Osteoblast (primary cell): ENCODE results near the gene SLC25A17. TPM values are rescaled to one million over a fixed set of nuclear protein-coding genes. Genes with fewer than 3 reads are reported as not detected.

Source experiments
- DNase-seq: peaks from one replicate; pipeline ENCODE4 v3.0.0; 2011; ENCODE audit warnings: low spot score, mixed read lengths; ENCODE audit not compliant: insufficient read length; ENCODE audit errors: missing footprints
- H2AFZ ChIP-seq: 2 replicates; pipeline ENCODE4 v1.6.0; 2011; ENCODE audit warnings: mild to moderate bottlenecking, low read length
- H3K27ac ChIP-seq: 2 replicates; pipeline ENCODE4 v1.5.1; 2011; ENCODE audit warnings: mild to moderate bottlenecking, low read depth, low read length, moderate library complexity
- H3K27me3 ChIP-seq: 2 replicates; pipeline ENCODE4 v1.6.0; 2012; ENCODE audit warnings: mild to moderate bottlenecking, control low read depth, inconsistent platforms, low read length, moderate library complexity; ENCODE audit not compliant: insufficient read depth
- H3K36me3 ChIP-seq: 2 replicates; pipeline ENCODE4 v1.5.1; 2011; ENCODE audit warnings: mild to moderate bottlenecking, low read length, control low read depth, moderate library complexity; ENCODE audit not compliant: insufficient read depth
- H3K4me1 ChIP-seq: 2 replicates; pipeline ENCODE4 v1.5.1; 2011; ENCODE audit warnings: mild to moderate bottlenecking, low read length, control low read depth, moderate library complexity; ENCODE audit not compliant: insufficient read depth
- H3K4me2 ChIP-seq: 2 replicates; pipeline ENCODE4 v1.6.0; 2011; ENCODE audit warnings: mild to moderate bottlenecking, low read length; ENCODE audit not compliant: insufficient read depth
- H3K4me3 ChIP-seq: fragments of 200-600 bp; sonication (generic); 3 replicates; pipeline ENCODE4 v1.5.1; 2012; ENCODE audit warnings: mild to moderate bottlenecking, low read length, inconsistent platforms; ENCODE audit not compliant: insufficient read depth
- H3K79me2 ChIP-seq: 2 replicates; pipeline ENCODE4 v1.6.0; 2012; ENCODE audit warnings: mild to moderate bottlenecking, low read length, control low read depth, inconsistent platforms; ENCODE audit not compliant: insufficient read depth
- H3K9me3 ChIP-seq: 2 replicates; pipeline ENCODE4 v1.5.1; 2011; ENCODE audit warnings: low read depth, low read length, control low read depth
- H4K20me1 ChIP-seq: 2 replicates; pipeline ENCODE4 v1.6.0; 2012; ENCODE audit warnings: mild to moderate bottlenecking, low read length, control low read depth; ENCODE audit not compliant: insufficient read depth
- total RNA-seq: library from RNA; depleted of rRNA; stranded (reverse); fragments of >200 nt; gene quantifications from 2 replicates; pipeline ENCODE4 v1.2.3, GENCODE V29; 2012
- TF ChIP-seq, protein P1 (sequence below): IDR thresholded peaks from 2 replicates; pipeline ENCODE4 v1.5.1; 2011; ENCODE audit warnings: mild to moderate bottlenecking, low read depth, low read length, moderate library complexity; ENCODE audit errors: extremely low read depth

SLC25A17 gene
- total RNA-seq, 1 donor, result 16.3 TPM

- H3K36me3 ChIP-seq, result peaks cover 14% of the 10 kb centered on the region
- no peak within 1 kb of the TSS for H3K27ac ChIP-seq
- no peak for DNase-seq
- H4K20me1 ChIP-seq, result no peaks in the 10 kb centered on the region
- H3K27me3 ChIP-seq, result no peaks in the 10 kb centered on the region
- peaks cover 14% of the 10 kb centered on the region for H3K4me1 ChIP-seq
- no peak within 1 kb of the TSS for H2AFZ ChIP-seq
- TF ChIP-seq, protein P1, sequence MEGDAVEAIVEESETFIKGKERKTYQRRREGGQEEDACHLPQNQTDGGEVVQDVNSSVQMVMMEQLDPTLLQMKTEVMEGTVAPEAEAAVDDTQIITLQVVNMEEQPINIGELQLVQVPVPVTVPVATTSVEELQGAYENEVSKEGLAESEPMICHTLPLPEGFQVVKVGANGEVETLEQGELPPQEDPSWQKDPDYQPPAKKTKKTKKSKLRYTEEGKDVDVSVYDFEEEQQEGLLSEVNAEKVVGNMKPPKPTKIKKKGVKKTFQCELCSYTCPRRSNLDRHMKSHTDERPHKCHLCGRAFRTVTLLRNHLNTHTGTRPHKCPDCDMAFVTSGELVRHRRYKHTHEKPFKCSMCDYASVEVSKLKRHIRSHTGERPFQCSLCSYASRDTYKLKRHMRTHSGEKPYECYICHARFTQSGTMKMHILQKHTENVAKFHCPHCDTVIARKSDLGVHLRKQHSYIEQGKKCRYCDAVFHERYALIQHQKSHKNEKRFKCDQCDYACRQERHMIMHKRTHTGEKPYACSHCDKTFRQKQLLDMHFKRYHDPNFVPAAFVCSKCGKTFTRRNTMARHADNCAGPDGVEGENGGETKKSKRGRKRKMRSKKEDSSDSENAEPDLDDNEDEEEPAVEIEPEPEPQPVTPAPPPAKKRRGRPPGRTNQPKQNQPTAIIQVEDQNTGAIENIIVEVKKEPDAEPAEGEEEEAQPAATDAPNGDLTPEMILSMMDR, result no peak
- H3K4me3 ChIP-seq, result no peak within 1 kb of the TSS
- H3K9me3 ChIP-seq, result no peaks in the 10 kb centered on the region
- H3K4me2 ChIP-seq, result no peak within 1 kb of the TSS
- H3K79me2 ChIP-seq, result peaks cover 97% of the 10 kb centered on the region
Measured at GRCh38 chr22:40862013-40862412, 42.9 kb upstream of the SLC25A17 start, which contains the start of gene DNAJB7. Gene DNAJB7, minus strand, starts transcription at chr22:40862113. Its CDS starts 119 bp downstream, at chr22:40861994.

DNA sequence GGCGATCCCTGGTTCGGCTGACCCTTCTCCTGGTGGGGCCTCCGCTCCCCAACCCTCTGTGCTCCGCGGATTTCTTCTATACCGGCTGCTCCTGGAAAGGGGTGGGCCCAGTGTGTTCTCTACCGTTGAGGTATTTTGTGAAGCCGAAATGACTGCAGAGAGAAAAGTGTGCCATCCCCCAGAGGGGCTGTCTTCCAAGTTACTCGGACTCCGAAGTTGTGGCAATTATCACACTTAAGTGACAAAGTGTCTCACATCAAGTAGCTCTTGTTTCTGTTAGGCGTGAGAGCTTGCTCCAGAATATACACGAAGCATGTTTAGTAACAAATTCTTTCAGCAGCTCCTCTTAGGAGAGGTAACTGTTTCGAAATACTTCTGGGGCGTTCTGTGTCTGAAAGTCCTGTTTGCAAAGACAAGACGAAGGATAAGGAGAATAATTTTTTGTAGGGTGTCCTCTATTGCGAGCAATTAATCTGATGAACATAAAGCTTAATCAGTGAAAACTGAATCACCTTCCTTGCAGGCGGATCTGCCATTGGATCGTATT is 38.2 kb upstream of the SLC25A17 start:
- Histone ChIP-seq H2AFZ (peak overlapping the region; percentile 95), H3K27ac (peak overlapping the region; percentile 97), H3K4me3 (peak overlapping the region; percentile 98), H3K9me3 (no peaks in the 10 kb centered on the region), H3K4me2 (peak overlapping the region; percentile 98), H4K20me1 (peaks cover 13% of the 10 kb centered on the region), H3K27me3 (no peaks in the 10 kb centered on the region), H3K79me2 (peaks cover 94% of the 10 kb centered on the region), H3K36me3 (peaks cover 8% of the 10 kb centered on the region), H3K4me1 (peaks cover 39% of the 10 kb centered on the region)
- TF ChIP-seq, protein P1, result no peak
- DNase-seq, result no peak

GRCh38 chr22:40856513-40857308 is 37.6 kb upstream of the SLC25A17 start, which contains the start of the genes ST13 and XPNPEP3:
Gene ST13, minus strand, starts transcription at chr22:40856639. Its CDS starts 99 bp downstream, at chr22:40856540.
Gene XPNPEP3, plus strand, starts transcription at chr22:40857148. Its CDS starts 34 bp downstream, at chr22:40857182.
- Histone ChIP-seq H4K20me1 (peaks cover 16% of the 10 kb centered on the region), H3K79me2 (peaks cover 94% of the 10 kb centered on the region), H3K27ac (peak within 1 kb of the TSS; percentile 97), H3K9me3 (no peaks in the 10 kb centered on the region), H2AFZ (peak within 1 kb of the TSS; percentile 95), H3K27me3 (no peaks in the 10 kb centered on the region), H3K4me3 (peak within 1 kb of the TSS; percentile 98), H3K36me3 (peaks cover 1% of the 10 kb centered on the region), H3K4me2 (peak within 1 kb of the TSS; percentile 98), H3K4me1 (peaks cover 39% of the 10 kb centered on the region)
- TF ChIP-seq, protein P1, result peak; percentile 25
- peak; percentile 96 for DNase-seq

- Histone ChIP-seq H2AFZ (peak overlapping the region; percentile 83), H3K36me3 (no peaks in the 10 kb centered on the region), H3K9me3 (no peaks in the 10 kb centered on the region), H4K20me1 (peaks cover 16% of the 10 kb centered on the region), H3K4me2 (peak overlapping the region; percentile 98), H3K27ac (peak overlapping the region; percentile 97), H3K27me3 (no peaks in the 10 kb centered on the region), H3K4me1 (peaks cover 37% of the 10 kb centered on the region), H3K4me3 (peak overlapping the region; percentile 98), H3K79me2 (peaks cover 94% of the 10 kb centered on the region)
- TF ChIP-seq, protein P1, result no peak
- DNase-seq, result peak; percentile 81
Measured at GRCh38 chr22:40855979-40856512, 36.9 kb upstream of the SLC25A17 start.
